Endothelial cell (in vitro differentiated cells): ENCODE results near the gene IFIT1B. TPM values are rescaled to one million over a fixed set of nuclear protein-coding genes. Genes with fewer than 3 reads are reported as not detected.
"Not testable (repeated sequence)": the region's sequence is repeated elsewhere in the genome, so short reads cannot be mapped to it uniquely, and the experiment has no call there.

Experiments used
- DNase-seq: peaks from one replicate; pipeline ENCODE4 v3.0.0; 2021; ENCODE audit warnings: low spot score
- H3K27ac Mint-ChIP-seq: one replicate; pipeline ENCODE4 v1.8.0; 2021; ENCODE audit warnings: mixed read lengths, inconsistent platforms; ENCODE audit not compliant: unreplicated experiment
- H3K27me3 Mint-ChIP-seq: one replicate; pipeline ENCODE4 v1.8.0; 2021; ENCODE audit warnings: mild to moderate bottlenecking, moderate library complexity, mixed read lengths, inconsistent platforms; ENCODE audit not compliant: unreplicated experiment
- H3K36me3 Mint-ChIP-seq: one replicate; pipeline ENCODE4 v1.8.0; 2021; ENCODE audit warnings: mild to moderate bottlenecking, low read depth, mixed read lengths, inconsistent platforms; ENCODE audit not compliant: unreplicated experiment
- H3K4me1 Mint-ChIP-seq: one replicate; pipeline ENCODE4 v1.8.0; 2021; ENCODE audit warnings: mild to moderate bottlenecking, mixed read lengths, inconsistent platforms; ENCODE audit not compliant: unreplicated experiment
- H3K4me3 Mint-ChIP-seq: one replicate; pipeline ENCODE4 v1.8.0; 2021; ENCODE audit warnings: mild to moderate bottlenecking, mixed read lengths, inconsistent platforms; ENCODE audit not compliant: unreplicated experiment
- H3K9me3 Mint-ChIP-seq: one replicate; pipeline ENCODE4 v1.8.0; 2021; ENCODE audit warnings: mixed read lengths, inconsistent platforms; ENCODE audit not compliant: unreplicated experiment
- total RNA-seq: library from RNA; stranded (reverse); fragmentation: NEBNext Ultra II Directional; extraction: Animal tissue kit (Norgen Biotek cat#: 25700); gene quantifications from one replicate; pipeline ENCODE4 v1.2.1, GENCODE V29; 2021; ENCODE audit not compliant: unreplicated experiment
- TF ChIP-seq, protein P1 (sequence below): fragments of 200-600 bp; sonication (generic); IDR thresholded peaks from one replicate; pipeline ENCODE4 v1.5.0; 2021; ENCODE audit warnings: antibody characterized with exemption; ENCODE audit not compliant: unreplicated experiment

The IFIT1B gene
- total RNA-seq, 1 donor from 2014 or later = not detected

DNA sequence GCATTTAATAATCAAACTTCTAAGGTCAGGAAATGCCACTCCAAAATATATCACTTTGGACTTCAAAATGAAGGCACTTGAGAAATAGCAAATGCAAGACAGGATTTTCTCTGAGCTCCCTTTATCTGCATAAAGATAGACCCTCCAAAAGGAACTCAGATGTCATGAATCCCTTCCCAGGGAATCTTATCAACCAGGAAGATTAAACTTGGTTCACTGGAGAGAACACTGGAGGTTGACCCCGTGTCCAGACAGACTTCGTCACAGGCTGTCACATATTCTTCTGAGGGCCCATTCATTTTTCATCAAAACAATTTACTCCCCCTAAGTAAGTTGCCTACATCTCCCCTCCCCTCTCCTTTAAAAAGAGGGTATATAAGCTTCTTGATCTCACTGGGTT lies 28.9 kb upstream of the IFIT1B start:
- Mint-ChIP-seq H3K4me3 (no peak overlapping the region), H3K36me3 (peaks cover 2% of the 10 kb centered on the region), H3K9me3 (no peaks in the 10 kb centered on the region), H3K27ac (peak overlapping the region; percentile 95), H3K4me1 (peaks cover 70% of the 10 kb centered on the region), H3K27me3 (peaks cover 6% of the 10 kb centered on the region)
- TF ChIP-seq, protein P1, sequence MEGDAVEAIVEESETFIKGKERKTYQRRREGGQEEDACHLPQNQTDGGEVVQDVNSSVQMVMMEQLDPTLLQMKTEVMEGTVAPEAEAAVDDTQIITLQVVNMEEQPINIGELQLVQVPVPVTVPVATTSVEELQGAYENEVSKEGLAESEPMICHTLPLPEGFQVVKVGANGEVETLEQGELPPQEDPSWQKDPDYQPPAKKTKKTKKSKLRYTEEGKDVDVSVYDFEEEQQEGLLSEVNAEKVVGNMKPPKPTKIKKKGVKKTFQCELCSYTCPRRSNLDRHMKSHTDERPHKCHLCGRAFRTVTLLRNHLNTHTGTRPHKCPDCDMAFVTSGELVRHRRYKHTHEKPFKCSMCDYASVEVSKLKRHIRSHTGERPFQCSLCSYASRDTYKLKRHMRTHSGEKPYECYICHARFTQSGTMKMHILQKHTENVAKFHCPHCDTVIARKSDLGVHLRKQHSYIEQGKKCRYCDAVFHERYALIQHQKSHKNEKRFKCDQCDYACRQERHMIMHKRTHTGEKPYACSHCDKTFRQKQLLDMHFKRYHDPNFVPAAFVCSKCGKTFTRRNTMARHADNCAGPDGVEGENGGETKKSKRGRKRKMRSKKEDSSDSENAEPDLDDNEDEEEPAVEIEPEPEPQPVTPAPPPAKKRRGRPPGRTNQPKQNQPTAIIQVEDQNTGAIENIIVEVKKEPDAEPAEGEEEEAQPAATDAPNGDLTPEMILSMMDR = no peak
- no peak for DNase-seq

DNA sequence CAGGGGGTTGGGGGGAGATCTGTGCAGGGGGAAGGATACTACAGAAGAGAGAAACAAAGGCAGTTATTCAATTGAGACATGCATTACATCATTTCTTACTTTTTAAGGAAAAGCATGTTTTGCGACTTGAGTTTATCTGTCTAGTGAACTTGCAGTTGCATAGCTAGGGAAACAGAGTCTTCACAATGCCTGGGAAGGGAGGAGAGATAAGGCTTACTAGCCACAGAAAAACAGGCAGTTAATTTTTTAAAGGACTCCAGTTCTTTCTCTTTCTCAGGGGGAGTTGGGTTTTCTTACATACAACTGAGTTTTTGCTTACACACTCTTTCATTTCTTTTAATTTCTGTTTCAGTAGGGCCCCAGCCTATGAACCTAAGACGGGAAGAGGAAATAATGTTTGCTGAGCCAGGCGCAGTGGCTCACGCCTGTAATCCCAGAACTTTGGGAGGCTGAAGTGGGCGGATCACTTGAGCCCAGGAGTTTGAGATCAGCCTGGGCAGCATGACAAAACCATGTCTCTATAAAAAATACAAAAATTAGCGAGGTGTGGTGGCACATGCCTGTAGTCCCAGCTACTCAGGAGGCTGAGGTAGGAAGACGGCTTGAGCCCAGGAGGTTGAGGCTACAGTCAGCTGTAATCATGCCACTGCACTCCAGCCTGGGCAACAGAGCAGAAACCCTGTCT lies 27.1 kb upstream of the IFIT1B start:
- H3K9me3 Mint-ChIP-seq, DNase-seq, H3K27me3 Mint-ChIP-seq, H3K36me3 Mint-ChIP-seq: not testable (repeated sequence)
- H3K4me1 Mint-ChIP-seq = peaks cover 63% of the 10 kb centered on the region
- peak overlapping the region; percentile 52 for H3K4me3 Mint-ChIP-seq
- peak overlapping the region; percentile 95 for H3K27ac Mint-ChIP-seq

DNA sequence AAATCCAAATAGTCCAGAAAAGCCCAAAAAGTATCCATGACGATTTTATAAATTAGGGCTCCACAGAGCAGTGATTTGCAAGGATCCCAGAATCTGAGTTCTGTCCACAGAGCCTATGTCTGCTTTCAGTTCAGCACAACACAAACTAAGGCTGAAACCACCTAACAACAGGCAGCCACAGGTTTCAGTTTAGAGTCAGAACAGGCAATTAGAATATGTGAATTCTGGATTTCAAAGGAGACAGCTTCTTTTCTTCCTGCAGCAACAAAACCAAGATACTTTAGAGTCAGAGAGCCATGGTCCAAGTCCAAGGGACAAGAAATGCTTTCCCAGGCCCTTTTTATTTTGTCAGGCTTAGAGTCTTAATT lies 26.5 kb upstream of the IFIT1B start:
- TF ChIP-seq, protein P1 = no peak
- no peaks in the 10 kb centered on the region for H3K9me3 Mint-ChIP-seq
- peaks cover 5% of the 10 kb centered on the region for H3K36me3 Mint-ChIP-seq
- no peak for DNase-seq
- peak overlapping the region; percentile 65 for H3K27ac Mint-ChIP-seq
- H3K4me1 Mint-ChIP-seq = peaks cover 57% of the 10 kb centered on the region
- H3K4me3 Mint-ChIP-seq = no peak overlapping the region
- H3K27me3 Mint-ChIP-seq = peaks cover 6% of the 10 kb centered on the region

DNA sequence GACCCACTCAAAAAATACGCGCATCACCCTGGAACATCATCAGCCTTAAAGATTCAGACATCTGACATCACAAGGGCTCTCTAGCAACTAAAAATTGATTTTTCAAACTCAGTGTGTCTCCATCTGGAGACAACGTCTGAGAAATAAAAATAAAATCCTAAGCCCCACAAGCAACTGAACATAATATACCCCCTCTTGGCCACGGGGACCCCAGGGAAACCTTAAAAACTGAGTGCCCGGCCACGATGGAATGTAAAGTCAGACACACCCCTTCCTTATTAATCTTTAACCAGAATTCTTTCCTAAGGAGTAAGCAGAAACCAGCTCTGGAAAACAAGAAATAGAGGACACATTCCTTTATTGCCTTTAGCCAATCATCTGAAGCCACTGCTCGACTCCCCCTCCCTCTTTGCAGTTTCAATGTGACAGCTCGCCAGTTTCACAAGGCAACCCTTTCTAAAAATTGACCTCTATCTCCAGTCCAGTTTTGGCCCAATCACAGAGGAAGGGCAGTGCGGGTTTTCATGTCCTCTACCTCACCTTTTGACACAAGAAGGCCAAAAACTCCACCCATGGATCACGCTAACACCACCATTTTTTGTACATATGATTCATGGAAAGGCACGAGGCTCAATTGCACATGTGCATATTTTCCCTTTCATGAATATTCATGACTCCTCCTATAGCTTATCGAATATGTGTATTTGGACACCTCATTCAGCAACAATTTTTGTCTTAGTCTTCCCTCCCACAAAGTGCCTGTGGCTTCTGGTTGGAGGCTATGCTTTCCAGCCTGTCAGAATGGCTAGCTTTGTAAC lies 25.9 kb upstream of the IFIT1B start:
- peak overlapping the region; percentile 16 for H3K4me3 Mint-ChIP-seq
- peaks cover 54% of the 10 kb centered on the region for H3K4me1 Mint-ChIP-seq
- peaks cover 5% of the 10 kb centered on the region for H3K36me3 Mint-ChIP-seq
- no peak for DNase-seq
- no peaks in the 10 kb centered on the region for H3K9me3 Mint-ChIP-seq
- TF ChIP-seq, protein P1 = no peak
- peak overlapping the region; percentile 65 for H3K27ac Mint-ChIP-seq
- H3K27me3 Mint-ChIP-seq = peaks cover 5% of the 10 kb centered on the region

DNA sequence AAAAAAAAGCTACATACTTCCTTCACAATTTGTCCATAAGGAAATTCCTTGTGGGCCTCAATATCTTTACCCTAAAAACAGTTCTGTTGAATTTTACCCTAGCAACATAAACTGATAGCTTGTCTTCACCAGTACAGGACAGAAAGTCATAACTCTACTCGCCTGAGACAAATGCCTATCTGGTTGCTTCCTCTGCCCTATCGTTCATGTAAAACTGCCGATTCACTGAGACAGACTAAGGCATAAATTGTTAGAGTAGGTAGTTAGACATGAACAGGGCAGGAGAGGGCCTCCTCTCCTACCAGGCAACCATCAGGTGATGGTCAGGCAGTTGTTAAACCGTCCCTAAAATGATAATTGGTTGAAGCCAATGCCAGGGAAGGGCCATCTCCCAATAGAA lies 25.1 kb upstream of the IFIT1B start:
- no peaks in the 10 kb centered on the region for H3K9me3 Mint-ChIP-seq
- DNase-seq = no peak
- peaks cover 3% of the 10 kb centered on the region for H3K27me3 Mint-ChIP-seq
- no peak overlapping the region for H3K4me3 Mint-ChIP-seq
- TF ChIP-seq, protein P1 = no peak
- H3K27ac Mint-ChIP-seq = no peak overlapping the region
- H3K4me1 Mint-ChIP-seq = peaks cover 55% of the 10 kb centered on the region
- peaks cover 5% of the 10 kb centered on the region for H3K36me3 Mint-ChIP-seq
